Ishikawa (cell line): ENCODE data around the gene TAS2R50.

Source experiments
- CEBPB ChIP-seq: IDR thresholded peaks from 2 replicates; pipeline ENCODE4 v1.6.1; 2012
- CREB1 ChIP-seq: IDR thresholded peaks from 2 replicates; pipeline ENCODE4 v1.6.1; 2012; ENCODE audit warnings: low read depth
- EGR1 ChIP-seq: IDR thresholded peaks from 2 replicates; pipeline ENCODE4 v1.6.1; 2012
- EP300 ChIP-seq: IDR thresholded peaks from 2 replicates; pipeline ENCODE4 v1.6.1; 2012; ENCODE audit warnings: borderline replicate concordance
- FOXM1 ChIP-seq: IDR thresholded peaks from 2 replicates; pipeline ENCODE4 v1.6.1; 2012; ENCODE audit warnings: low read depth, borderline replicate concordance
- MAX ChIP-seq: IDR thresholded peaks from 2 replicates; pipeline ENCODE4 v1.6.1; 2012
- NFIC ChIP-seq: IDR thresholded peaks from 2 replicates; pipeline ENCODE4 v1.6.1; 2012
- RAD21 ChIP-seq: IDR thresholded peaks from 2 replicates; pipeline ENCODE4 v1.6.1; 2012; ENCODE audit warnings: low read depth
- TAF1 ChIP-seq: IDR thresholded peaks from 2 replicates; pipeline ENCODE4 v1.6.1; 2012; ENCODE audit warnings: low read depth, mild to moderate bottlenecking
- TCF12 ChIP-seq: IDR thresholded peaks from 2 replicates; pipeline ENCODE4 v1.6.1; 2012; ENCODE audit warnings: low read depth
- TEAD4 ChIP-seq: IDR thresholded peaks from 2 replicates; pipeline ENCODE4 v1.6.1; 2012
- USF1 ChIP-seq: IDR thresholded peaks from 2 replicates; pipeline ENCODE4 v1.6.1; 2012
- YY1 ChIP-seq: IDR thresholded peaks from 2 replicates; pipeline ENCODE4 v1.6.1; 2012; ENCODE audit warnings: low read depth
- ZBTB7A ChIP-seq: IDR thresholded peaks from 2 replicates; pipeline ENCODE4 v1.6.1; 2012; ENCODE audit warnings: low read depth
- TF ChIP-seq, protein P1 (sequence below): IDR thresholded peaks from 2 replicates; pipeline ENCODE4 v1.6.1; 2012; ENCODE audit warnings: low read depth, mild to moderate bottlenecking

The TAS2R50 gene

DNA sequence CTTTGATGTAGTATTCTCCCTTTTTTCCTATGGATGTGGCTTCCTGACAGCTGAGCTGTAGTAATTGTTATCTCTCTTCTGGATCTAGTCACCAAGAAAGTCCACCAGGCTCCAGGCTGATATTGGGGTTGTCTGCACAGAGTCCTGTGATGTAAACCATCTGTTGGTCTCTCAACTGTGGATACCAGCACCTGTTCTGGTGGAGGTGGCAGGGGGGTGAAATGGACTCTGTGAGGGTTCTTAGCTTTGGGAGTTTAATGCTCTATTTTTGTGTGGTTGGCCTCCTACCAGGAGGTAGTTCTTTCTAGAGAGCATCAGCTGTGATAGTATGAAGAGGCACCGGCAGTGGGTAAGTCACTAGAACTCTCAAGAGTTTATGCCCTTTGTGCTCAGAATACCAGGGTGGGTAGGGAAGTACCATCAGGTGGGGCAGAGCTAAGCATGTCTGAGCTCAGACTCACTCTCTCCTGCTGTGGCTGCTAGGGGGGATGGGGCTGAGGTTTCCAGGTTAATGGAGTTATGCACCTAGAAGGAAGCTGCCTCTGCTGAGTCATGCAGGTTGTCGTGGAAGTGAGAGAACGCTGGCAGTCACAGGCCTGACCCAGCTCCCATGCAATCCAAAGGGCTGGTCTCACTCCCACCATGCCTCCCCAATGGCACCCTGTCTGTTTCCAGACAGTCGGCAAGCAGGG, 44.6 kb downstream of the TAS2R50 start:
- TF ChIP-seq RAD21 = no peak; the same call in 1 of the 2 replicates
- peak; percentile 34; the same call in 1 of the 2 replicates for TF ChIP-seq MAX
- TF ChIP-seq EP300 = no peak
- TF ChIP-seq YY1 = 0 out of 2 replicates have a peak, but pooled peaks have one; percentile 13
- 0 out of 2 replicates have a peak, but pooled peaks have one; percentile 24 for TF ChIP-seq TEAD4
- TF ChIP-seq TCF12 = 0 out of 2 replicates have a peak, but pooled peaks have one; percentile 12
- TF ChIP-seq CREB1 = no peak

GRCh38 chr12:10941369-10941768, 45.3 kb downstream of the TAS2R50 start:
- no peak for TF ChIP-seq MAX
- TF ChIP-seq TCF12 = no peak
- TF ChIP-seq RAD21 = no peak
- TF ChIP-seq EP300 = no peak
- TF ChIP-seq, protein P1, sequence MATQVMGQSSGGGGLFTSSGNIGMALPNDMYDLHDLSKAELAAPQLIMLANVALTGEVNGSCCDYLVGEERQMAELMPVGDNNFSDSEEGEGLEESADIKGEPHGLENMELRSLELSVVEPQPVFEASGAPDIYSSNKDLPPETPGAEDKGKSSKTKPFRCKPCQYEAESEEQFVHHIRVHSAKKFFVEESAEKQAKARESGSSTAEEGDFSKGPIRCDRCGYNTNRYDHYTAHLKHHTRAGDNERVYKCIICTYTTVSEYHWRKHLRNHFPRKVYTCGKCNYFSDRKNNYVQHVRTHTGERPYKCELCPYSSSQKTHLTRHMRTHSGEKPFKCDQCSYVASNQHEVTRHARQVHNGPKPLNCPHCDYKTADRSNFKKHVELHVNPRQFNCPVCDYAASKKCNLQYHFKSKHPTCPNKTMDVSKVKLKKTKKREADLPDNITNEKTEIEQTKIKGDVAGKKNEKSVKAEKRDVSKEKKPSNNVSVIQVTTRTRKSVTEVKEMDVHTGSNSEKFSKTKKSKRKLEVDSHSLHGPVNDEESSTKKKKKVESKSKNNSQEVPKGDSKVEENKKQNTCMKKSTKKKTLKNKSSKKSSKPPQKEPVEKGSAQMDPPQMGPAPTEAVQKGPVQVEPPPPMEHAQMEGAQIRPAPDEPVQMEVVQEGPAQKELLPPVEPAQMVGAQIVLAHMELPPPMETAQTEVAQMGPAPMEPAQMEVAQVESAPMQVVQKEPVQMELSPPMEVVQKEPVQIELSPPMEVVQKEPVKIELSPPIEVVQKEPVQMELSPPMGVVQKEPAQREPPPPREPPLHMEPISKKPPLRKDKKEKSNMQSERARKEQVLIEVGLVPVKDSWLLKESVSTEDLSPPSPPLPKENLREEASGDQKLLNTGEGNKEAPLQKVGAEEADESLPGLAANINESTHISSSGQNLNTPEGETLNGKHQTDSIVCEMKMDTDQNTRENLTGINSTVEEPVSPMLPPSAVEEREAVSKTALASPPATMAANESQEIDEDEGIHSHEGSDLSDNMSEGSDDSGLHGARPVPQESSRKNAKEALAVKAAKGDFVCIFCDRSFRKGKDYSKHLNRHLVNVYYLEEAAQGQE = no peak
- no peak for TF ChIP-seq NFIC
- no peak for TF ChIP-seq TAF1

GRCh38 chr12:10940389-10940788, 46.3 kb downstream of the TAS2R50 start:
- peak; percentile 72 for TF ChIP-seq TEAD4
- 0 out of 2 replicates have a peak, but pooled peaks have one; percentile 16 for TF ChIP-seq MAX
- TF ChIP-seq NFIC = no peak
- TF ChIP-seq CEBPB = peak; percentile 91

DNA sequence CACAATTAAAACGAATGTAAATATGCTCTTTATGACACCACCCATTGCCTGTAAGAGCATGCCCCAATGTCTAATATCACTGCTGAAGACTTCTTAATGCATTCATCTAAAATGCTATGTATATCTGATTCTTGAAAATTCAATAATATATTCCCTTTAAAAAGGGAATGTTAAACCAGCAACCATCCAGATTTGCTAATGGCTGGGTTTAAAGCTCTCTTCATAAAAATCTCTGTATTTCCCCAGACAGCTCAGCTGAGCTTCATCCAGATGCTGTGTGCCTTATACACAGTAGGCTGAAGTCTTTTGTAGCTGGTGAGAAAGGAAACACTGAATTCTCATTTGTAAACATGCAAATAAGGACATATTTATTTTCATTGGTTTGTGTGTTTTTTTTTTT, 47.5 kb downstream of the TAS2R50 start, which contains the start of gene TAS2R14:
TAS2R14 (minus strand) TSS at position 101 of the 400 bp plus-strand sequence; CDS start at position 45, 56 bp downstream.
- TF ChIP-seq MAX = no peak
- TF ChIP-seq EP300 = no peak
- TF ChIP-seq USF1 = no peak
- TF ChIP-seq, protein P1 = no peak
- TF ChIP-seq CREB1 = no peak
- TF ChIP-seq NFIC = no peak
- no peak for TF ChIP-seq TCF12
- TF ChIP-seq YY1 = no peak
- no peak for TF ChIP-seq ZBTB7A
- no peak for TF ChIP-seq FOXM1

DNA sequence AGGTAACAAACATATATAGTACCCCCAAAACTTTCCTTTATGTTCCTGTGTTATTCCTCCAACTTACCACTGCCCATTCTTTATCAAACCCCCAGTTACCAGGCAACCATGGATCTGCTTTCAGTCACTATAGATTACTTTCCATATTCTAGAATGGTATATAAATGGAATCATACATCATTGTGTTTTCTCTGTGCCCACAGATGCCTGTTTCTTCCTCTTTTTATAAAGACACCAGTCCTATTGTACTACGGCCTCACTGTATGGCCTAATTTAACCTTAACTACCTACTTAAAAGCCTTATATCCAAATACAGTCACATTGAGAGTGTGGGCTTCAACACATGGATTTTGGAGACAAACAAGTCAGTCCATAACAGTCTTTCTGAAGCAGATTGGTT, 50.2 kb downstream of the TAS2R50 start:
- no peak for TF ChIP-seq YY1
- TF ChIP-seq EGR1 = no peak
- no peak for TF ChIP-seq RAD21
- TF ChIP-seq TCF12 = no peak
- TF ChIP-seq, protein P1 = no peak
- TF ChIP-seq MAX = no peak
- no peak for TF ChIP-seq CREB1
- TF ChIP-seq TAF1 = no peak
- no peak for TF ChIP-seq EP300
- TF ChIP-seq CEBPB = no peak
- TF ChIP-seq ZBTB7A = no peak
- no peak for TF ChIP-seq FOXM1
- no peak for TF ChIP-seq TEAD4
- no peak for TF ChIP-seq NFIC
- no peak for TF ChIP-seq USF1
